A673 (cell line): ENCODE measurements around the gene FPR1. TPM values are rescaled to one million over a fixed set of nuclear protein-coding genes. Genes with fewer than 3 reads are reported as not detected.

ENCODE experiments used
- BruUV-seq: library from RNA; stranded (reverse); fragments of 400-500 nt; replicated peaks from 2 replicates; lab custom pipeline; 2021; lab: Mats Ljungman, UMichigan
- CTCF ChIA-PET: fragments of 300-600 bp; sonication (Branson Sonifier 250); formaldehyde crosslinking; loops from one replicate; lab custom pipeline; 2022; ENCODE audit warnings: antibody characterized with exemption; lab: Charles Lee
- POLR2A ChIA-PET: fragments of 300-600 bp; sonication (Branson Sonifier 250); formaldehyde crosslinking; loops from one replicate; lab custom pipeline; 2022; ENCODE audit warnings: antibody characterized with exemption; ENCODE audit not compliant: low non-redundant PET; lab: Charles Lee
- DNase-seq: peaks from one replicate; pipeline ENCODE4 v3.0.0-alpha.2; 2015; ENCODE audit warnings: low spot score
- H3K27ac ChIP-seq: fragments of 200-600 bp; sonication (generic); 2 replicates; pipeline ENCODE4 v1.5.1; 2016; ENCODE audit warnings: mixed run types, low read depth, mild to moderate bottlenecking, mixed read lengths, antibody characterized with exemption, low read length; ENCODE audit not compliant: poor library complexity, severe bottlenecking
- H3K27me3 ChIP-seq: fragments of 200-600 bp; sonication (generic); replicated peaks from 2 replicates; pipeline ENCODE4 v1.6.1; 2017; ENCODE audit warnings: mixed run types, low read depth, mild to moderate bottlenecking, mixed read lengths, antibody characterized with exemption, low read length; ENCODE audit not compliant: insufficient read depth, poor library complexity
- H3K36me3 ChIP-seq: fragments of 200-600 bp; sonication (generic); 2 replicates; pipeline ENCODE4 v1.6.1; 2016; ENCODE audit warnings: mixed run types, mild to moderate bottlenecking, mixed read lengths, antibody characterized with exemption, low read length; ENCODE audit not compliant: insufficient read depth, poor library complexity, severe bottlenecking
- H3K4me1 ChIP-seq: fragments of 200-600 bp; sonication (generic); 2 replicates; pipeline ENCODE4 v1.6.1; 2017; ENCODE audit warnings: mixed run types, mild to moderate bottlenecking, mixed read lengths, antibody characterized with exemption, low read length; ENCODE audit not compliant: insufficient read depth, poor library complexity, severe bottlenecking
- H3K4me3 ChIP-seq: fragments of 200-600 bp; sonication (generic); 2 replicates; pipeline ENCODE4 v1.5.1; 2016; ENCODE audit warnings: low read depth, mixed run types, mild to moderate bottlenecking, mixed read lengths, low read length; ENCODE audit not compliant: poor library complexity, severe bottlenecking
- H3K9me3 ChIP-seq: fragments of 200-600 bp; sonication (generic); 2 replicates; pipeline ENCODE4 v1.6.1; 2016; ENCODE audit warnings: mixed run types, low read depth, mild to moderate bottlenecking, mixed read lengths, antibody characterized with exemption, low read length; ENCODE audit not compliant: poor library complexity, severe bottlenecking
- CTCF ChIP-seq: fragments of 300-800, 200-600 bp; sonication (generic); conservative IDR thresholded peaks from 2 replicates; pipeline ENCODE4 v1.5.1; 2017; ENCODE audit warnings: low read depth, mild to moderate bottlenecking, antibody characterized with exemption, low read length, moderate library complexity, mixed read lengths
- EZH2 ChIP-seq: fragments of 200-600 bp; sonication (generic); IDR thresholded peaks from 2 replicates; pipeline ENCODE4 v1.6.1; 2017; ENCODE audit warnings: borderline replicate concordance, low read depth, mild to moderate bottlenecking, mixed read lengths, antibody characterized with exemption, low read length; ENCODE audit not compliant: poor library complexity, severe bottlenecking
- intact Hi-C: fragments of 100-400 bp; cut with micrococcal nuclease; formaldehyde crosslinking; loops from one replicate; pipeline ENCODE4 v1.10.0; 2022; ENCODE audit not compliant: unreplicated experiment
- total RNA-seq: library from RNA; stranded (reverse); gene quantifications from 2 replicates; pipeline ENCODE4 v1.2.3, GENCODE V29; 2021

Gene FPR1
- total RNA-seq, 1 experiment from 2014 or later = not detected

- H3K4me3 ChIP-seq = no peak overlapping the region
- ChIA-PET CTCF (interaction anchor here (0.6 kb wide), 1 partner anchor 10 kb away, joined by 4 read pairs; no protein-coding TSS in a partner anchor), POLR2A (interaction anchor here (0.6 kb wide), 2 partner anchors 8 to 1086 kb away, joined by 3 to 4 read pairs; no protein-coding TSS in a partner anchor)
- intact Hi-C loops = no loop called here
- no peaks in the 10 kb centered on the region for H3K4me1 ChIP-seq
- DNase-seq = no peak
- H3K9me3 ChIP-seq = no peaks in the 10 kb centered on the region
- no TSS peak for BruUV-seq
- H3K36me3 ChIP-seq = peaks cover 16% of the 10 kb centered on the region
- H3K27ac ChIP-seq = no peak overlapping the region
- peaks cover 7% of the 10 kb centered on the region for H3K27me3 ChIP-seq
- TF ChIP-seq EZH2 = no peak
- no peak for TF ChIP-seq CTCF
These were observed 41.5 kb downstream of the FPR1 start for GRCh38 chr19:51710163-51710562.

- Histone ChIP-seq H3K27me3 (peaks cover 7% of the 10 kb centered on the region), H3K27ac (no peak overlapping the region), H3K4me3 (no peak overlapping the region), H3K4me1 (peaks cover 4% of the 10 kb centered on the region), H3K36me3 (peaks cover 20% of the 10 kb centered on the region), H3K9me3 (no peaks in the 10 kb centered on the region)
- no peak for DNase-seq
- no TSS peak for BruUV-seq
- no peak for TF ChIP-seq CTCF
- no peak for TF ChIP-seq EZH2
- ChIA-PET CTCF (interaction anchor here (0.6 kb wide), 1 partner anchor 11 kb away, joined by 4 read pairs; no protein-coding TSS in a partner anchor), POLR2A (interaction anchor here (0.6 kb wide), 1 partner anchor 1085 kb away, joined by 4 read pairs; no protein-coding TSS in a partner anchor)
- intact Hi-C loops = no loop called here
These were observed 42.1 kb downstream of the FPR1 start for GRCh38 chr19:51709575-51709974.

DNA sequence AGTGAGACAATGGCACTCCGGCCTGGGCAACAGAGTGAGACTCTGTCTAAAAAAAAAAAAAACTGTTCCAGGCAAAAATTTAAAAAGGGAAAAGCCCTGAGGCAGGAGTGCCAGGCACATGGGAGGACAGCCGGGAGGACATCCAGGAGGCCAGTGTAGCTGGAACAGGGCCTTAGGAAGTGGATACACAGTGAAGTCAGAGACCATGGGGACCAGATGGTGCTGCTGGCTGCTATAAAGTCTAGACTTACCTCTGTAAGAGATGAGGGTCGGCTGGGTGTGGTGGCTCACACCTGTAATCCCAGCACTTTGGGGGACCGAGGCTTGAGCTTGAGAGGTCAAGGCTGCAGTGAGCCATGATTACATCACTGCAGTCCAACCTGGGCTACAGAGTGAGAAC lies 42.9 kb downstream of the FPR1 start:
- CTCF ChIA-PET = no interaction called here
- no peak for TF ChIP-seq CTCF
- TF ChIP-seq EZH2 = no peak
- intact Hi-C loops = no loop called here
- no peak overlapping the region for H3K27ac ChIP-seq
- no peaks in the 10 kb centered on the region for H3K9me3 ChIP-seq
- POLR2A ChIA-PET = no interaction called here
- peaks cover 20% of the 10 kb centered on the region for H3K36me3 ChIP-seq
- BruUV-seq = no TSS peak
- H3K4me3 ChIP-seq = no peak overlapping the region
- DNase-seq = no peak
- H3K27me3 ChIP-seq = peaks cover 7% of the 10 kb centered on the region
- peaks cover 6% of the 10 kb centered on the region for H3K4me1 ChIP-seq
